HFFc6 (cell line): ENCODE data around the gene PARD3. TPM values are rescaled to one million over a fixed set of nuclear protein-coding genes. Genes with fewer than 3 reads are reported as not detected.
A peak's percentile ranks its signal among the peaks of the same experiment; 100 is the strongest.

ENCODE experiments used
- DNase-seq: peaks from one replicate; pipeline ENCODE4 v3.0.0-alpha.2; 2018
- H3K27ac Mint-ChIP-seq: 2 replicates; pipeline ENCODE4 v1.8.0; 2020; ENCODE audit warnings: mild to moderate bottlenecking, mixed read lengths
- H3K27me3 Mint-ChIP-seq: 2 replicates; pipeline ENCODE4 v1.8.0; 2021; ENCODE audit warnings: mild to moderate bottlenecking, moderate library complexity, mixed read lengths; ENCODE audit not compliant: insufficient read depth
- H3K36me3 Mint-ChIP-seq: 2 replicates; pipeline ENCODE4 v1.8.0; 2021; ENCODE audit warnings: low read depth, mixed read lengths
- H3K4me1 Mint-ChIP-seq: 2 replicates; pipeline ENCODE4 v1.8.0; 2020; ENCODE audit warnings: low read depth, mixed read lengths
- H3K4me3 Mint-ChIP-seq: 2 replicates; pipeline ENCODE4 v1.8.0; 2020; ENCODE audit warnings: mild to moderate bottlenecking, moderate library complexity, mixed read lengths
- H3K9me3 Mint-ChIP-seq: 2 replicates; pipeline ENCODE4 v1.8.0; 2020; ENCODE audit warnings: mild to moderate bottlenecking, mixed read lengths
- total RNA-seq, 6 experiments: library from RNA; stranded (reverse); fragmentation: NEBNext Ultra II Directional; extraction: Animal tissue kit (Norgen Biotek cat#: 25700); gene quantifications; 2 replicates in 1 of 6; 3 replicates in 5 of 6; pipeline ENCODE4 v1.2.3, GENCODE V29; 2021
- TF ChIP-seq, protein P1 (sequence below): fragments of 200-600 bp; sonication (generic); IDR thresholded peaks from 2 replicates; pipeline ENCODE4 v1.5.0; 2021; ENCODE audit warnings: antibody characterized with exemption, mild to moderate bottlenecking

Gene PARD3
- total RNA-seq, 6 experiments from 2014 or later = 19.9 to 24.3 (median 23.1) TPM

GRCh38 chr10:34764472-34764946 lies 50.6 kb downstream of the PARD3 start:
- no peak for DNase-seq
- H3K9me3 Mint-ChIP-seq = no peaks in the 10 kb centered on the region
- H3K36me3 Mint-ChIP-seq = 0 out of 2 replicates have a peak, but pooled peaks cover 4% of the 10 kb centered on the region
- H3K4me1 Mint-ChIP-seq = peaks cover 53% of the 10 kb centered on the region
- H3K27ac Mint-ChIP-seq = no peak overlapping the region
- peaks cover 2% of the 10 kb centered on the region; the same call in 1 of the 2 replicates for H3K27me3 Mint-ChIP-seq
- no peak overlapping the region for H3K4me3 Mint-ChIP-seq
- TF ChIP-seq, protein P1, sequence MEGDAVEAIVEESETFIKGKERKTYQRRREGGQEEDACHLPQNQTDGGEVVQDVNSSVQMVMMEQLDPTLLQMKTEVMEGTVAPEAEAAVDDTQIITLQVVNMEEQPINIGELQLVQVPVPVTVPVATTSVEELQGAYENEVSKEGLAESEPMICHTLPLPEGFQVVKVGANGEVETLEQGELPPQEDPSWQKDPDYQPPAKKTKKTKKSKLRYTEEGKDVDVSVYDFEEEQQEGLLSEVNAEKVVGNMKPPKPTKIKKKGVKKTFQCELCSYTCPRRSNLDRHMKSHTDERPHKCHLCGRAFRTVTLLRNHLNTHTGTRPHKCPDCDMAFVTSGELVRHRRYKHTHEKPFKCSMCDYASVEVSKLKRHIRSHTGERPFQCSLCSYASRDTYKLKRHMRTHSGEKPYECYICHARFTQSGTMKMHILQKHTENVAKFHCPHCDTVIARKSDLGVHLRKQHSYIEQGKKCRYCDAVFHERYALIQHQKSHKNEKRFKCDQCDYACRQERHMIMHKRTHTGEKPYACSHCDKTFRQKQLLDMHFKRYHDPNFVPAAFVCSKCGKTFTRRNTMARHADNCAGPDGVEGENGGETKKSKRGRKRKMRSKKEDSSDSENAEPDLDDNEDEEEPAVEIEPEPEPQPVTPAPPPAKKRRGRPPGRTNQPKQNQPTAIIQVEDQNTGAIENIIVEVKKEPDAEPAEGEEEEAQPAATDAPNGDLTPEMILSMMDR = no peak

DNA sequence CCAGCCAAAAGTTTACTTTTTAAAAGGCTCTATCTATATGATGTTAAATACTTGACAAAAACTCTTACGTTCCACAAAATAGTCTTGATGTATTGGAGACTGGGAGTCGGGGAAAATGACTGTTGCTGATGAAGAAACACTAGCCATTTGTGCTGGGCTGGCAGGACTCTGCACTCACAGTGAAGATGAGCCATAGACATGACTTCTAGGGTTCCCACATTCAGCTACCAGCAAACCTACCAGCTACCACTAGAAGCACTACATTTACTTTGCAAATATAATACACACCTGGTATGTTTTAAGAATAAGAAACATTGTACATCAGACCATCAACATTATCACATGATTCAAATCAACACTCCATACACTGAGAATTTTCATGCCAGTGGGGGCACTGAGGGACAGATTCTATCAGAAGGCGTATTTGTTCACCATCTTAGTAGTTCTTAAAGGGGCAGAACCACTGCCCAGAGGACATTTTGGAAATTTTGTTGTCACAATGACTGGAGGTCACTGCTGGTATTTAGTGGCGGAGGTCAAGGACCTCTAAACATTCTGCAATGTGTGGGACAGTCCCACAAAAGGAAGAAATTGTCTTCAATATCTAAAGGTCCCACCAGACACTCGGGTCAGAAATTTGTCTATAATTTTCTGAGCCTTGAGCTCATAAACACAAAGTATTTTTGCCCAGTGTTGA lies 52.3 kb downstream of the PARD3 start:
- Mint-ChIP-seq H3K4me3 (no peak overlapping the region), H3K27ac (no peak overlapping the region), H3K36me3 (no peaks in the 10 kb centered on the region), H3K9me3 (no peaks in the 10 kb centered on the region), H3K27me3 (peaks cover 2% of the 10 kb centered on the region; the same call in 1 of the 2 replicates), H3K4me1 (peaks cover 60% of the 10 kb centered on the region)
- DNase-seq = no peak
- TF ChIP-seq, protein P1 = no peak

- peaks cover 66% of the 10 kb centered on the region for H3K4me1 Mint-ChIP-seq
- H3K27ac Mint-ChIP-seq = no peak overlapping the region
- TF ChIP-seq, protein P1 = no peak
- no peak for DNase-seq
- no peak overlapping the region for H3K4me3 Mint-ChIP-seq
- no peaks in the 10 kb centered on the region for H3K36me3 Mint-ChIP-seq
- peaks cover 3% of the 10 kb centered on the region for H3K27me3 Mint-ChIP-seq
- no peaks in the 10 kb centered on the region for H3K9me3 Mint-ChIP-seq
These were observed 52.9 kb downstream of the PARD3 start for GRCh38 chr10:34762156-34762555.

- H3K27ac Mint-ChIP-seq = peak overlapping the region; percentile 54
These were observed 53.6 kb downstream of the PARD3 start for GRCh38 chr10:34761453-34761852.

GRCh38 chr10:34760606-34761005 lies 54.5 kb downstream of the PARD3 start:
- Mint-ChIP-seq H3K9me3 (no peaks in the 10 kb centered on the region), H3K36me3 (no peaks in the 10 kb centered on the region), H3K27ac (peak overlapping the region; percentile 28), H3K4me3 (no peak overlapping the region), H3K4me1 (peaks cover 76% of the 10 kb centered on the region), H3K27me3 (peaks cover 3% of the 10 kb centered on the region)
- no peak for DNase-seq
- TF ChIP-seq, protein P1 = no peak

More at GRCh38 chr10:34761453-34761852, 53.6 kb downstream of the PARD3 start:
- H3K27me3 Mint-ChIP-seq = peaks cover 3% of the 10 kb centered on the region
- no peaks in the 10 kb centered on the region for H3K36me3 Mint-ChIP-seq
- no peaks in the 10 kb centered on the region for H3K9me3 Mint-ChIP-seq
- H3K4me3 Mint-ChIP-seq = no peak overlapping the region; the same call in 1 of the 2 replicates
- TF ChIP-seq, protein P1 = no peak
- H3K4me1 Mint-ChIP-seq = peaks cover 73% of the 10 kb centered on the region
- no peak for DNase-seq
